Adrenal gland (tissue), 5 donors: ENCODE measurements around the gene MYT1.

ENCODE experiments used
- CTCF ChIP-seq, 6 experiments: fragments of 450-650 bp in 4 of 6; fragments of 200-600 bp in 2 of 6; sonication (generic) in 1 of 6; IDR thresholded peaks; 1 replicate in 5 of 6; 2 replicates in 1 of 6; pipeline versions ENCODE4 v1.5.1 to v1.8.0; 2016 to 2021; ENCODE audit warnings: antibody characterized with exemption in 6 of 6, mild to moderate bottlenecking in 2 of 6, moderate library complexity in 1 of 6
- POLR2A ChIP-seq, 2 donors: fragments of 450-650 bp; IDR thresholded peaks; one replicate each; pipeline ENCODE4 v1.6.1; 2017; ENCODE audit warnings: antibody characterized with exemption in 2 of 2, mild to moderate bottlenecking in 2 of 2, moderate library complexity in 1 of 2
- donor health status: DM: no; HTN: no; CAD: no.

GRCh38 chr20:64256282-64256935 lies 92.2 kb downstream of the MYT1 start:
- TF ChIP-seq CTCF (IDR thresholded peaks at IDR 0.05) (no peak), POLR2A (IDR thresholded peaks at IDR 0.05) (no peak)
